Adrenal gland (tissue), 12 donors: Measurements from ENCODE around the gene OR6X1. TPM values are rescaled to one million over a fixed set of nuclear protein-coding genes. Genes with fewer than 3 reads are reported as not detected.

Experiments used
- DNase-seq, 7 donors: peaks; one replicate each; pipeline ENCODE4 v3.0.0-alpha.2; 2019 to 2020
- H3K27ac ChIP-seq, 5 donors: fragments of 200-600 bp; sonication (generic) in 4 of 5; 1 replicate in 3 of 5; 2 replicates in 2 of 5; pipeline versions ENCODE4 v1.5.1 to v1.8.0; 2016 to 2020; ENCODE audit warnings: mild to moderate bottlenecking in 1 of 5
- H3K27me3 ChIP-seq: fragments of 200-600 bp; 2 replicates; pipeline ENCODE4 v1.8.0; 2021
- H3K36me3 ChIP-seq, 2 donors: fragments of 200-600 bp; replicated peaks in 1 of 2; 1 replicate in 1 of 2; 2 replicates in 1 of 2; pipeline versions ENCODE4 v1.5.1 to v1.8.0; 2018 to 2022
- H3K4me1 ChIP-seq, 2 donors: fragments of 200-600 bp; replicated peaks in 1 of 2; 1 replicate in 1 of 2; 2 replicates in 1 of 2; pipeline versions ENCODE4 v1.5.1 to v1.8.0; 2018 to 2021
- H3K4me3 ChIP-seq, 4 donors: fragments of 200-600 bp; sonication (generic) in 3 of 4; one replicate each; pipeline ENCODE4 v1.5.1; 2016 to 2018
- H3K9me3 ChIP-seq, 3 donors: fragments of 200-600 bp; sonication (generic) in 1 of 3; replicated peaks in 1 of 3; 1 replicate in 2 of 3; 2 replicates in 1 of 3; pipeline versions ENCODE4 v1.5.1 to v1.8.0; 2016 to 2021
- CTCF ChIP-seq, 6 experiments: fragments of 450-650 bp in 4 of 6; fragments of 200-600 bp in 2 of 6; sonication (generic) in 1 of 6; IDR thresholded peaks; 1 replicate in 5 of 6; 2 replicates in 1 of 6; pipeline versions ENCODE4 v1.5.1 to v1.8.0; 2016 to 2021; ENCODE audit warnings: antibody characterized with exemption in 6 of 6, mild to moderate bottlenecking in 2 of 6, moderate library complexity in 1 of 6
- POLR2A ChIP-seq, 2 donors: fragments of 450-650 bp; IDR thresholded peaks; one replicate each; pipeline ENCODE4 v1.6.1; 2017; ENCODE audit warnings: antibody characterized with exemption in 2 of 2, mild to moderate bottlenecking in 2 of 2, moderate library complexity in 1 of 2
- WGBS, 4 donors: extraction: QIAGEN DNeasy Blood & Tissue Kit in 2 of 4; methylation state at CpG; one replicate each; pipeline versions ENCODE4 v1.1.5 to v1.1.7; 2013 to 2017; 5-methylcytosine and 5-hydroxymethylcytosine counted together
- intact Hi-C, 2 donors: fragments of 100-400 bp; cut with DNase I; formaldehyde crosslinking; loops; one replicate each; pipeline versions ENCODE4 v1.14.1 to v1.15.0; 2022 to 2023
- polyA plus RNA-seq, 3 donors: library from polyadenylated mRNA; stranded (reverse); fragments of 200-250 nt in 2 of 3; fragments of 350-450 nt in 1 of 3; fragmentation: Illumina TruSeq in 1 of 3; extraction: RNeasy Lipid Tissue Mini Kit (QIAGEN cat#74804) in 1 of 3; gene quantifications; one replicate each; pipeline ENCODE4 v1.2.3, GENCODE V29; 2013 to 2014
- total RNA-seq, 9 donors: library from RNA; depleted of rRNA in 4 of 9; stranded (reverse); fragments of >200 nt in 4 of 9; fragments of 120-200 nt in 1 of 9; fragmentation: NEBNext Ultra II Directional in 1 of 9; extraction: Animal tissue kit (Norgen Biotek cat#: 25700) in 1 of 9; gene quantifications; one replicate each; pipeline versions ENCODE4 v1.1.0 to v1.2.4, GENCODE V29; 2013 to 2023
- donor health status: healthy with polysubstance abuse.
- donor health status: Bipolar disorder and iron deficiency.
- donor health status: DM: yes; HTN: yes; CAD: no.
- donor health status: DM: no; HTN: no; CAD: no.
- donor health status: DM: no; HTN: no; CAD: no.
- donor health status: DM: yes; HTN: yes; CAD: no.

OR6X1 gene
- total and polyA plus RNA-seq, 12 donors, result not detected

- Histone ChIP-seq H3K27me3 (no peaks in the 10 kb centered on the region), H3K36me3 (no peaks in the 10 kb centered on the region), H3K4me3 (no peak overlapping the region), H3K9me3 (no peaks in the 10 kb centered on the region), H3K27ac (no peak overlapping the region), H3K4me1 (no peaks in the 10 kb centered on the region)
- intact Hi-C loops, result no loop called here
- no peak for TF ChIP-seq CTCF (IDR thresholded peaks at IDR 0.05)
- no peak for TF ChIP-seq POLR2A (IDR thresholded peaks at IDR 0.05)
- no peak for DNase-seq
These were observed 16.4 kb upstream of the OR6X1 start for GRCh38 chr11:123770712-123771111.

DNA sequence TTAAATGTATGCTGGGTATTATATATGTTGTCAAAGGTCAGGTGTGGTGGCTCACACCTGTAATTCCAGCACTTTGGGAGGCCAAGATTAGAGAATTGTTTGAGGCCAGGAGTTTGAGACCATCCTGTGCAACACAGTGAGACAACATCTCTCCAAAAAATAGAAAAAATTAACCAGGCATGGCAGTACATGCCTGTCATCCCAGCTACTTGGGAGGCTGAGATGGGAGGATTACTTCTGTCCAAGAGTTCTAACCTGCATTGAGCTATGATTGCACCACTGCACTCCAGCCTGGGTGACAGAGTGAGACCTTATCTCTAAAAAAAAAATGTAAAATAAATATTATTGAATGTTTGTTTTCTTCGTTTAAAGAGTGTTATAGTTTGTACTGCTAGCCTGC lies 11.3 kb upstream of the OR6X1 start:
- H3K4me1 ChIP-seq, result no peaks in the 10 kb centered on the region
- no peak overlapping the region for H3K27ac ChIP-seq
- no peaks in the 10 kb centered on the region for H3K36me3 ChIP-seq
- no peaks in the 10 kb centered on the region for H3K27me3 ChIP-seq
- no peaks in the 10 kb centered on the region for H3K9me3 ChIP-seq
- H3K4me3 ChIP-seq, result no peak overlapping the region
- intact Hi-C loops, result no loop called here
- no peak for DNase-seq
- no peak for TF ChIP-seq POLR2A (IDR thresholded peaks at IDR 0.05)
- no peak for TF ChIP-seq CTCF (IDR thresholded peaks at IDR 0.05)
- 24 to 62% (median 55%) methylated on average over 1 of the region's 1 CpG for WGBS, 4 donors

- Histone ChIP-seq H3K9me3 (no peaks in the 10 kb centered on the region), H3K27ac (no peak overlapping the region), H3K36me3 (no peaks in the 10 kb centered on the region), H3K4me3 (no peak overlapping the region), H3K4me1 (no peaks in the 10 kb centered on the region), H3K27me3 (no peaks in the 10 kb centered on the region)
- TF ChIP-seq CTCF (IDR thresholded peaks at IDR 0.05), result no peak
- no peak for TF ChIP-seq POLR2A (IDR thresholded peaks at IDR 0.05)
- intact Hi-C loops, result no loop called here
- DNase-seq, result no peak
These were observed 8.1 kb upstream of the OR6X1 start for GRCh38 chr11:123762422-123762821.

DNA sequence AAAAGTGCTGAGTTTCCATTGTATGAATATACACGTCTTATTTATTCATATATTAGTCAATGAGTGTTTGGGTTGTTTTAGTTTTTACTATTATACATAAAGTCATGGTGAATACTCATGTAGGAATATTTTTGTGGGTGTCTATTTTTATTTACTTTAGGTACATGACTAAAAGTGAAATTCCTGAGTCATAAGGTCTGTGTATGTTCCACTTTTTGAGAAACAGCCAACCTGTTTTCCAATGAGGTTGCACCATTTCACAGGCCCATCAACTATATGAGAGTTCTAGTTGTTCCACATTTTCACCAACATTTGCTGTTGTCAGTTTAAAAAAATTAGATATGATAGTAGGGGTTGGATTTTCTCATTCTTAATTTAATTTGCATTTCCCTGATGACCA lies 6.6 kb upstream of the OR6X1 start:
- WGBS, 4 donors, result 71 to 83% (median 78%) methylated on average over 1 of the region's 1 CpG
- no peaks in the 10 kb centered on the region for H3K36me3 ChIP-seq
- H3K4me3 ChIP-seq, result no peak overlapping the region
- no peaks in the 10 kb centered on the region for H3K27me3 ChIP-seq
- H3K27ac ChIP-seq, result no peak overlapping the region
- no peak for DNase-seq
- no peak for TF ChIP-seq CTCF (IDR thresholded peaks at IDR 0.05)
- no peak for TF ChIP-seq POLR2A (IDR thresholded peaks at IDR 0.05)
- intact Hi-C loops, result no loop called here
- H3K4me1 ChIP-seq, result no peaks in the 10 kb centered on the region
- no peaks in the 10 kb centered on the region for H3K9me3 ChIP-seq
